A673 (cell line): ENCODE data around the gene RGL3.

ENCODE experiments used
- CTCF ChIP-seq: fragments of 300-800, 200-600 bp; sonication (generic); conservative IDR thresholded peaks from 2 replicates; pipeline ENCODE4 v1.5.1; 2017; ENCODE audit warnings: low read depth, mild to moderate bottlenecking, antibody characterized with exemption, low read length, moderate library complexity, mixed read lengths
- EZH2 ChIP-seq: fragments of 200-600 bp; sonication (generic); IDR thresholded peaks from 2 replicates; pipeline ENCODE4 v1.6.1; 2017; ENCODE audit warnings: borderline replicate concordance, low read depth, mild to moderate bottlenecking, mixed read lengths, antibody characterized with exemption, low read length; ENCODE audit not compliant: poor library complexity, severe bottlenecking

DNA sequence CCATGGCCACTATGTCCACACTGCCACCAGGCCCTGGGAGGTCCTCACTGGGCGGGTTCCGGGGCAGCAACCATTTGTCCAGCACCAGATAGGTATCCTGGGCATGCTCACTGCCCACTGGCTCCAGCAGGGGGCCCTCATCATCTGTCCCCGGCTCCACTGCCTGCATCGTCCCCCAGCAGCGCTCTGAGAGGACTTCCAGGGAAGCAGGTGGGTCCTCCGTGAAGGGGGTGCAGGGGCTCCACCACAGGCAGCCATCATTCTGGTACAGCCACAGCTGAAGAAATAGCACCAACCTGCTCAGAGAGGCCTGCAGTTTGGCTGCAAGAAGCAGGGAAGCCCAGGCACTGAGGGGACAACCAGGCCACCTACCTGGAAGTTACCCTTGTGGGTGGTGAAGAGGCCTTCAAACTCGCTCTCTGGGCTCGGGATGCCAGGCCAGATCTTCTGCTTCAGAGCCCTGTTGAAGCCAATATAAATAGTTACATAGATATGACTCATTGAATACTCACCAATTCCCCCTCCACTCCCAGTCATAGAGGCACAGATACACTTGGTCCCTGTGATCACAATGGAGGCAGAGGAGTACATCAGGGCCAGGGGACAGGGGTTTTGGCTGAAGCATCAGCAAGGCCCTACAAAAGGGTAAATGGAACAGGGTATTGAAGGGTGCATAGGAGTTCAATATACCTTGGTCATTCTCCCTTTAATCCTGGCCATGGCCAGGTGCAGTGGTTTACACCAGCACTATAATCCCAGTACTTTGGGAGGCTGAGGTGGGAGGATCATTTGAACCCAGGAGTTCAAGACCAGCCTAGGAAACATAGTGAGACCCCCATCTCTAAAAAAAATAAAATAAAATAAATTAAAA, 40.6 kb downstream of the RGL3 start:
- TF ChIP-seq CTCF (peak; percentile 79), EZH2 (no peak)
